Esophagus squamous epithelium (tissue), 5 donors: Measurements from ENCODE around the gene AIF1. TPM values are rescaled to one million over a fixed set of nuclear protein-coding genes. Genes with fewer than 3 reads are reported as not detected.
"Not testable (repeated sequence)": the region's sequence is repeated elsewhere in the genome, so short reads cannot be mapped to it uniquely, and the experiment has no call there.

Experiments used
- DNase-seq: peaks from one replicate; lab custom pipeline; 2025; lab: John Stamatoyannopoulos, UW
- H3K27ac ChIP-seq, 4 donors: fragments of 200-600 bp; sonication (generic); one replicate each; pipeline ENCODE4 v1.5.1; 2016 to 2019; ENCODE audit warnings: mild to moderate bottlenecking in 1 of 4
- H3K27me3 ChIP-seq, 4 donors: fragments of 200-600 bp; sonication (generic); 1 replicate in 3 of 4; 2 replicates in 1 of 4; pipeline versions ENCODE4 v1.5.1 to v1.6.0; 2017 to 2021; ENCODE audit warnings: antibody characterized with exemption in 1 of 4
- H3K36me3 ChIP-seq, 3 donors: fragments of 200-600 bp; sonication (generic); one replicate each; pipeline ENCODE4 v1.5.1; 2016 to 2019
- H3K4me1 ChIP-seq, 3 donors: fragments of 200-600 bp; sonication (generic); one replicate each; pipeline ENCODE4 v1.5.1; 2017 to 2019
- H3K4me3 ChIP-seq, 4 donors: fragments of 200-600 bp; sonication (generic); 1 replicate in 3 of 4; 2 replicates in 1 of 4; pipeline ENCODE4 v1.5.1; 2016 to 2019; ENCODE audit warnings: mild to moderate bottlenecking in 2 of 4, moderate library complexity in 1 of 4
- H3K9me3 ChIP-seq, 3 donors: fragments of 200-600 bp; sonication (generic); one replicate each; pipeline ENCODE4 v1.5.1; 2016 to 2019
- POLR2A ChIP-seq, 4 donors: fragments of 450-650 bp; IDR thresholded peaks; one replicate each; pipeline ENCODE4 v1.6.1; 2017; ENCODE audit warnings: antibody characterized with exemption in 4 of 4, mild to moderate bottlenecking in 4 of 4, moderate library complexity in 3 of 4
- WGBS, 2 donors: methylation state at CpG; one replicate each; pipeline ENCODE4 v1.1.5; 2018; 5-methylcytosine and 5-hydroxymethylcytosine counted together
- intact Hi-C: fragments of 100-400 bp; cut with DNase I; formaldehyde crosslinking; loops from one replicate; pipeline ENCODE4 v1.15.0; 2022
- total RNA-seq, 4 donors: library from RNA; depleted of rRNA; stranded (reverse); fragments of >200 nt; gene quantifications; one replicate each; pipeline ENCODE4 v1.1.0, GENCODE V29; 2016
- TF ChIP-seq, protein P1 (sequence below), 6 experiments: fragments of 450-650 bp in 4 of 6; fragments of 200-600 bp in 2 of 6; sonication (generic) in 2 of 6; IDR thresholded peaks; one replicate each; pipeline ENCODE4 v1.5.1; 2016 to 2019; ENCODE audit warnings: antibody characterized with exemption in 6 of 6, mild to moderate bottlenecking in 4 of 6, moderate library complexity in 4 of 6
- donor health status: DM: yes; HTN: yes; CAD: no.

The AIF1 gene
- total RNA-seq, 4 donors from 2014 or later: 2.4 to 30.7 (median 15.1) TPM

DNA sequence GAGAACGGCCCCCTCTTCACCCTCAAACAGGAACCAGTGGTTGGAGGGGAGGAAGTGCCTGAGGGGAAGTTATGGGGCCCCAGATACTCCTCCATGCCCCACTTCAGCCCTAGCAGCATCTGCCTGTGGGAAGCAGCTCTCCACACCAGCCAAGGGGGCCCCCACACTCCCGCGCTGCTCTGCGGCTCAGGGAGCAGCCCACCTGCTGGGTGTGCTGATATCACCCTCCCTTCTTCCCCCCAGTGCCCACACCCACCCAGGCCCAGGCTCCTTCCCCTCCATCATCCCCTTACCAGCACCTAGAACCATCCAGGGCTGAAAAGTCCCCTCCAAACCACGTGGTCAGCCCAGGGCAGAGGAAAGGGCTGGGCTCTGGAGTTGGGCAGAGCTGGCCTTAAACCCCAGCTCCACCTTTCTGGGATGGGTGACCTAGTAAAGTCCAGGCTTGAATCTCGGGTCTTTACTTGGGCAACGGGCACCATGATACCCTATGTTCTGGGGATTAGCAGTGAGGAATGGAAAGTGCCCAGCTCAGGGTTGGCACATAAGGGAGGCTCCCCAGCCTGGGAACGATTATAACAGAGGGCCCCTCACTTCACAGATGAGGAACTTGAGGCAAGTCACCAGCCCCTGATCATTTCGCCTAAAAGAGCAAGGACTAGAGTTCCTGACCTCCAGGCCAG lies 28.3 kb upstream of the AIF1 start:
- intact Hi-C loops: no loop called here
- WGBS, 2 donors: 60 to 64% methylated on average over 3 to 5 of the region's 9 CpGs
- H3K27me3 ChIP-seq: peaks cover 0 to 25% (median 0%) of the 10 kb centered on the region in 4 donors
- H3K4me1 ChIP-seq: peaks cover under 1 to 32% (median 15%) of the 10 kb centered on the region in 3 donors
- TF ChIP-seq, protein P1, sequence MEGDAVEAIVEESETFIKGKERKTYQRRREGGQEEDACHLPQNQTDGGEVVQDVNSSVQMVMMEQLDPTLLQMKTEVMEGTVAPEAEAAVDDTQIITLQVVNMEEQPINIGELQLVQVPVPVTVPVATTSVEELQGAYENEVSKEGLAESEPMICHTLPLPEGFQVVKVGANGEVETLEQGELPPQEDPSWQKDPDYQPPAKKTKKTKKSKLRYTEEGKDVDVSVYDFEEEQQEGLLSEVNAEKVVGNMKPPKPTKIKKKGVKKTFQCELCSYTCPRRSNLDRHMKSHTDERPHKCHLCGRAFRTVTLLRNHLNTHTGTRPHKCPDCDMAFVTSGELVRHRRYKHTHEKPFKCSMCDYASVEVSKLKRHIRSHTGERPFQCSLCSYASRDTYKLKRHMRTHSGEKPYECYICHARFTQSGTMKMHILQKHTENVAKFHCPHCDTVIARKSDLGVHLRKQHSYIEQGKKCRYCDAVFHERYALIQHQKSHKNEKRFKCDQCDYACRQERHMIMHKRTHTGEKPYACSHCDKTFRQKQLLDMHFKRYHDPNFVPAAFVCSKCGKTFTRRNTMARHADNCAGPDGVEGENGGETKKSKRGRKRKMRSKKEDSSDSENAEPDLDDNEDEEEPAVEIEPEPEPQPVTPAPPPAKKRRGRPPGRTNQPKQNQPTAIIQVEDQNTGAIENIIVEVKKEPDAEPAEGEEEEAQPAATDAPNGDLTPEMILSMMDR (IDR thresholded peaks at IDR 0.05): no peak
- TF ChIP-seq POLR2A (IDR thresholded peaks at IDR 0.05): no peak
- H3K9me3 ChIP-seq: no peaks in the 10 kb centered on the region
- peak overlapping the region in 1 of 4 donors; percentile 12 for H3K4me3 ChIP-seq
- no peak for DNase-seq
- no peaks in the 10 kb centered on the region for H3K36me3 ChIP-seq
- peak overlapping the region in 2 of 4 donors; percentile 49 to 64 for H3K27ac ChIP-seq

DNA sequence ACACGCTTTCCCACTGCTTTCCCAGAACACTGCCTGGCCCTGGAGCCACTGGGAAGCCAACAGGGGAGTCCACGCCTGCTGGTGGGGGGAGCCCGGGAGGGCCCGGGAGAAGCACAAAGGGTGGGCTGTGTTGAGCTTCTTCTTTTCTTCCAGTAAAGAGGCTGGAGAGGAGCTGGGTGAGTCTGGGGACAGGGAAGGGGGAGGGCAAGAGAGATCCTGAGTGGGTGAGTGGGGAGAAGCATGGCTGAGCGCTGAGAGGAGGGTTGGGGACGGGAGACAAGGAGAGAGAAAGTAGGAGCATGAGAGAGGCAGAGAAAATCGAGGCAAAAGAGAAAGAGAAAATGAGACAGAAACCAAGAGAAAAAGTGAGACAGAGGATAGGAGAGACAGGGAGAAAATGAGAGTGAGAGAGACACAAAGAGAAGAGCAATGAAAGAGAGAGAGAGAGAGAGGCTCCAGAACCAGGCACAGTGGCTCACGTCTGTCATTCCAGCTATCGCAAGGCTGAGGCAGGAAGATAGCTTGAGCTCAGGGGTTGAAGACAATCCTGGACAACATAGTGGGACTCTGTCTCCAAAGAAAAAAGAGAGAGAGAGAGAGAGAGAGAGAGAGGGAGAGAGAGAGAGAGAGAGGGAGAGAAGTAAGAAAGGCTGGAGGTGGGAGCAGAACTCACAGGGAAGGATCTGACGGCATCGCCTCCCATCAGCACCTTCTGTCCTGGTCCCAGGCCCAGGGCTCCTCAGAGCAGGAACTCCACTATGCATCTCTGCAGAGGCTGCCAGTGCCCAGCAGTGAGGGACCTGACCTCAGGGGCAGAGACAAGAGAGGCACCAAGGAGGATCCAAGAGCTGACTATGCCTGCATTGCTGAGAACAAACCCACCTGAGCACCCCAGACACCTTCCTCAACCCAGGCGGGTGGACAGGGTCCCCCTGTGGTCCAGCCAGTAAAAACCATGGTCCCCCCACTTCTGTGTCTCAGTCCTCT lies 26.9 kb upstream of the AIF1 start:
- Histone ChIP-seq H3K4me3 (peak overlapping the region in 1 of 4 donors; percentile 8), H3K9me3 (no peaks in the 10 kb centered on the region), H3K27me3 (peaks cover 0 to 21% (median 0%) of the 10 kb centered on the region in 4 donors), H3K4me1 (peaks cover 0 to 21% (median 5%) of the 10 kb centered on the region in 3 donors), H3K36me3 (no peaks in the 10 kb centered on the region), H3K27ac (peak overlapping the region in 2 of 4 donors; percentile 2 to 39)
- WGBS, 2 donors: 61 to 72% methylated on average over 8 to 9 of the region's 12 CpGs
- DNase-seq: no peak
- intact Hi-C loops: no loop called here
- no peak for TF ChIP-seq POLR2A (IDR thresholded peaks at IDR 0.05)
- TF ChIP-seq, protein P1 (IDR thresholded peaks at IDR 0.05): no peak

DNA sequence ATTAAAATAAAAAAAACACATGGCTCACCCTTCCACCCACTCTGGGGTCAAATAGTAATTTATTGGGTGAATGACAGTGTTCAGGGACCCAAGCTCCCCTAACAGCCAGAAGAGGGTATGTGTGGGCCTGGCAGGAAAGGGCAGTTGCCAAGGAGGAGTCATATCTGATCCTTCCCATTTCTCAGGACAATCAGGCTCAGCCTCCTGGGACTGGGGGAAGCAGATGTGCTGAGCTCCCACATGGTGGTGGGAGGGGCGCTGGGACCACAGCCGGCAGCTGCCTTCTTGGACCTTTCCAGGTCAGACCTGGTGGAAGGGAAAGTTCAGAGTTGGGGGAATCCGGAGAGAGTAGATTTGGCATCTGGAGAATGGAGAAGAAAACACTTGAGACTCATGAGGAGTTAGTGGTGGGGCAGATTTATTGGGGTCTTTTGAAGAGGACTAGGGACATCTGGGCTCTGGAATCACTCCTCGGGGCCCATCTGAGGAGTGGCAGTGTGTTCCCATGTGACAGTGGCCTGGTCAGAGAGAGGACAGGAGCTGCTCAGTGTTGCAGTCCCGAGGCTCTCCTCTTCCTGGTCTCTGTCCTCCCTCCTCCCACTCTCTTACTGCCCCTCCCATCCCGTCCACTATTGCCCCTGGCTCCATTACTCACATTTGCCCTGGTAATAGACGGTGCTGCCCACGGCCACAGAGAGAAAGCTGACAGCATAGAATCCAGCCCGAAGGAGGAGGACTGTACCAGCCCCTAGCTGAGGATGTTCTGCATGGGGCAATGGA lies 26.0 kb upstream of the AIF1 start:
- TF ChIP-seq, protein P1 (IDR thresholded peaks at IDR 0.05): no peak
- no peak for TF ChIP-seq POLR2A (IDR thresholded peaks at IDR 0.05)
- 44 to 65% methylated on average over 3 to 5 of the region's 9 CpGs for WGBS, 2 donors
- H3K36me3 ChIP-seq: no peaks in the 10 kb centered on the region
- no peak for DNase-seq
- H3K27ac ChIP-seq: no peak overlapping the region
- intact Hi-C loops: no loop called here
- peaks cover 0 to 21% (median 0%) of the 10 kb centered on the region in 4 donors for H3K27me3 ChIP-seq
- H3K9me3 ChIP-seq: no peaks in the 10 kb centered on the region
- H3K4me1 ChIP-seq: peaks cover 0 to 21% (median 5%) of the 10 kb centered on the region in 3 donors
- no peak overlapping the region for H3K4me3 ChIP-seq

DNA sequence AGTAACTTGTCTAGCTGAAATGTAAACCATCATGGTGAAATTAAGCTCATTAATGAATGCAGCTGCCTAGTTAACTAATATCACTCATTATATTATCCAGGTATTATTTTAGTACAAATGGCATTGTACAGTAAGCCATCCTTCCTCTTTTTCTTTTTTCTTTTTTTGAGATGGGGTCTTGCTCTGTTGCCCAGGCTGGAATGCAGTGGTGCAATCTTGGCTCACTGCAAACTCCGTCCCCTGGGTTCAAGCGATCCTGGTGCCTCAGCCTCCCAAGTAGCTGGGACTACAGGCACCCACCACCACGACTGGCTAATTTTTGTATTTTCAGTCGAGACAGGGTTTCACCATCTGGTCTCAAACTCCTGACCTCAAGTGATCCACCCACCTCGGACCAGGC lies 24.3 kb upstream of the AIF1 start:
- H3K27ac ChIP-seq, H3K9me3 ChIP-seq, H3K4me3 ChIP-seq, H3K36me3 ChIP-seq, DNase-seq: not testable (repeated sequence)
- WGBS, 2 donors: 67 to 76% methylated on average over 5 of the region's 5 CpGs
- intact Hi-C loops: loop anchor here (5.0 kb wide), 1 partner anchor 33 kb away; no protein-coding TSS in a partner anchor
- Histone ChIP-seq H3K4me1 (peaks cover 0 to 18% (median 3%) of the 10 kb centered on the region in 3 donors), H3K27me3 (peaks cover 0 to 21% (median 0%) of the 10 kb centered on the region in 4 donors)

DNA sequence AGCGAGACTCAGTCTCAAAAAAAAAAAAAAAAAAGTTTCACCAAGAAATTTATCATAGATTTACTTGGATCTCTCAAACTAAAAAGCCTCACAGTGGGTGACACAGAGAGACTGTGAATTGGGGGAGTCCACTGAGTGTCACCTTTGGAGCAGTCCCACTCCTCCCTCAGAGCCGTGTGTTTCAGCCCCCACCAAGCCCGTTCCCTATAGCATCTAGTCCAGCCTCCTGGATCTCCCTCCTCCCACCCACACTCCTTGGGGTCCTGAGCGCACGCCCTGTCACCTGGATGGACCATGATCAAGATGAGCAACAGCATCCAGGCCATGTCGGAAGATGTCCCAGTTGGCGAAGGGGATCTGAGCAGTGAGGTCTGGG lies 22.6 kb upstream of the AIF1 start:
- H3K4me1 ChIP-seq: peaks cover 0 to 3% (median 0%) of the 10 kb centered on the region in 3 donors
- WGBS, 2 donors: 78 to 86% methylated on average over 5 to 7 of the region's 7 CpGs
- peaks cover 0 to 9% (median 0%) of the 10 kb centered on the region in 4 donors for H3K27me3 ChIP-seq
- intact Hi-C loops: loop anchor here (5.0 kb wide), 1 partner anchor 35 kb away; no protein-coding TSS in a partner anchor
- H3K27ac ChIP-seq: no peak overlapping the region
- H3K36me3 ChIP-seq: no peaks in the 10 kb centered on the region
- TF ChIP-seq POLR2A (IDR thresholded peaks at IDR 0.05): no peak
- TF ChIP-seq, protein P1 (IDR thresholded peaks at IDR 0.05): no peak
- H3K4me3 ChIP-seq: no peak overlapping the region
- no peak for DNase-seq
- no peaks in the 10 kb centered on the region for H3K9me3 ChIP-seq
